T-helper 1 cell (primary cell): ENCODE data around the gene TMEM234.

Experiments
- DNase-seq, 5 donors: peaks; one replicate each; pipeline ENCODE4 v3.0.0-alpha.2; 2012 to 2020

The TMEM234 gene

GRCh38 chr1:32199717-32200072 lies 22.5 kb downstream of the TMEM234 start:
- DNase-seq, result no peak

DNA sequence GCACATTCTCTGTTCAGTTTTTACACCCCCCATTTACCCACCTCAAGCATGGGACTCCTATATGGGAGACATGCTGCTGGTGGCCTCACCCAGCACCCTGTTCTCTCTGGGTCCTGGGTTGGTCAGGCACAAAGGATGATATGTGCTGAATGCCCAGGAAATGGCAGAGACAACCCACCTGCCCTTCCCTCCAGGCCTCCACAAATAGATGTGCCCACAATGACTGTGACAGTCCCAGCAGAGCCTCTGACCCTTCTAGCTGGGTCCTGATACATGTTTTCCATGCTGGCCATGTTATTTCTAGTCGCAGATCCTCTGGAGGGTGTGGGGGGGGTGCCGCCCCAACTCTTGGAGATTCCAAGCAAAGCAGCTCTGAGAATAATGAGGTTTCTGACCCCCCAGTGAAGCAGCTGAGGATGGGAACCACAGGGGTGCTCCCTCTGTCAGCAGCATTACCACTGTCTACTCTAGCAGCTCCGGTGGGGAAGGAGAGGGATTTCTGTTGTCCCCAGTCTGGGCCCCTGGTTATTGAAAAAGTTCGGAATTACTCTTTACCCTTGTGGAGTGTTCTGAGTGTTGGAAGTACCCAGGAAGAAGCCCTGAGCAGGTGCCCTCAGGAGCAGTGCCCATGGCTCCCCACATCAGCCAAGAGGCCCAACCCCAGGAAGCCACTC lies 23.0 kb downstream of the TMEM234 start:
- no peak for DNase-seq

GRCh38 chr1:32198237-32199042 lies 23.7 kb downstream of the TMEM234 start:
- no peak for DNase-seq

- DNase-seq, result no peak
Measured at GRCh38 chr1:32197837-32198236, 24.3 kb downstream of the TMEM234 start.

GRCh38 chr1:32197074-32197473 lies 25.1 kb downstream of the TMEM234 start:
- no peak for DNase-seq

- DNase-seq, result peak in 1 of 5 donors; percentile 44
Measured at GRCh38 chr1:32195972-32196823, 26.0 kb downstream of the TMEM234 start.

DNA sequence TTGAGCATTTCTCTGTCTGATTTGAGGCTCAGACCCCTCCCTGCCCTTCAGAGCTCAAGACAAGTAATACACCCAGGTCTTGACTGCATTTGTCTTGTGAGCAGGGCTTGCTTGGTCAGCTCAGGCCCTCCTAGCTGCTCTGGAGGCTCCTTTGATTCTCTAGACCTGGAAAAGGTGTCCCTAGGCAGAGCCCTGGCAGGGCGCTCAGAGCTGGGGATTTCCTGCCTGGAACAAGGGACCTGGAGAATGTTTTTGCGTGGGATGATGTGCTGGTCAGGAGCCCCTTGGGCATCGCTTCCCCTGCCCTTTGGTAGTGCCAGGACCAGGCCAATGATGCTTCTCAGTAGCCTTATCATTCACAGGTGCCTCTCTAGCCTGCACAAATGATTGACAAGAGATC lies 26.6 kb downstream of the TMEM234 start:
- DNase-seq, result no peak

GRCh38 chr1:32194984-32195383 lies 27.2 kb downstream of the TMEM234 start:
- no peak for DNase-seq

DNA sequence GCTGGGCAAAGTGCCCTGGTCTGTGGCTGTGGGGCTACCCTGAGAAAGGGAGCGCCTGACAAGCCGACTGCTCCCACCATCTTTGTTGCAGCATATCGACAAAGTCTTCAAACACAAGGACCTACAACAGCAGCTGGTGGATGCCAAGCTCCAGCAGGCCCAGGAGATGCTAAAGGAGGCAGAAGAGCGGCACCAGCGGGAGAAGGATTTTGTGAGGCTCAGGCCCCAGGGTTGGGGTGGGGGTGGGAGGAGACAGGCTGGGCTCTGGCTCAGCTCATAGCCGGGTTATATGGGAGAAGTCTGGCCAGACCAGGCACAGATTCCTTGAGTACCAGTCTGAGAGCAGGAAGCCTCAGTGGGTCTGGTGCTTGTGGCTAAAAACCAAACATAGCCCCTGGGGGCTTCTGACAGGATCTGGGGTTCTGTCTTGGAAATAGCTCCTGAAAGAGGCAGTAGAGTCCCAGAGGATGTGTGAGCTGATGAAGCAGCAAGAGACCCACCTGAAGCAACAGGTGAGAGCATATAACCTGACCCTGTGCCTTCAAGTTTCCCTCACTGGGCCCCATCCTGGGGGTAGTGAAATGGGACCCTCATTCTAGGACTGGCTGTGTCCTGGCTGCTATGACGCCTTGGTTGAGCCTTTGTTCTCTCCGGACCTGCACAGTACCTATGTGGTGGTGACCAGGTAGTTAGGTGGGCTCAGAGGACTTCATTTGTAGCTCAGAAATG lies 29.8 kb downstream of the TMEM234 start:
- DNase-seq, result no peak

GRCh38 chr1:32187850-32188249 lies 34.3 kb downstream of the TMEM234 start:
- no peak for DNase-seq

DNA sequence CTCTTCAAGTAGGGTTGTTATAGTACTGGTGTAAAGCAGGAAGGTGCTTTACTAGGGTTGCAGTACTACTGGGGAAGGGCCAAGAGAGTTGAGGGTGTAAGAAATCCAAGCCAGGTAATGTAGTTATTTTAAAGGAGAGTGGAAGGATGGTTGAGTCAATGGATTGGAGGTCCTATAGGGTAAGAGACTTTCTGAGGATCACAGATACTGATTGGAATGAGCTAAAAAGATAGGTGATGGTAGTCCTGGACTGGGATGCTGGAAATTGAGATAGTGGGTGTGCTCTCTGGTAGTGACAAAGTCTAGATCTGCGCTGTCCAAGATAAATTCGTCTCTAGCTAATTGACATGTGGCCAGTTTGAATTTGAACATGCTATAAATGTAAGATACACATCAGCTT lies 35.7 kb downstream of the TMEM234 start:
- no peak for DNase-seq

- peak in 1 of 5 donors; percentile 52 for DNase-seq
Measured at GRCh38 chr1:32186077-32186476, 36.1 kb downstream of the TMEM234 start.

GRCh38 chr1:32184650-32185049 lies 37.5 kb downstream of the TMEM234 start:
- DNase-seq, result no peak

GRCh38 chr1:32182060-32182459 lies 40.1 kb downstream of the TMEM234 start:
- no peak for DNase-seq

DNA sequence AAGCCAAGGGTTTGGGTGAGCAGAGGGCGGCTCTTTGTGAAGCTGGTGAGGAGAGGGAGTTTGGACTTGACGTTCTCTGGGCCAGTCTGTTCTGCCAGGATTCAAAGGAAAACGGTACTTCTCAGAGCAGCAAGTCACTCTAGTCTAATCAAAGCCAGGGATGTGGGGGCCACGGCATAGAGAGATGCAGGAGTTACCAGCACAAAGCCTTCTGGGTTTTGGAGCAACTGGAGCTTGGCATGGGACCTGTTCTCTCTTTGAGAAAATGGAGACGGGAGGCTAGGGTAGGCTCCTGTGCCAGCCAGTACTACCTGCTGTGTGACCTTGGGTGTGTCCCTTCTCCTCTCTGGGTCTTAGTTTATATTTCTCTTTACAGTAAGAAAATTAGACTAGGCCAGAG lies 40.6 kb downstream of the TMEM234 start:
- no peak for DNase-seq

- DNase-seq, result no peak
Measured at GRCh38 chr1:32181065-32181464, 41.1 kb downstream of the TMEM234 start.

- peak in 3 of 5 donors; percentile 15 to 66 (median 17) for DNase-seq
Measured at GRCh38 chr1:32180186-32181060, 41.7 kb downstream of the TMEM234 start.

DNA sequence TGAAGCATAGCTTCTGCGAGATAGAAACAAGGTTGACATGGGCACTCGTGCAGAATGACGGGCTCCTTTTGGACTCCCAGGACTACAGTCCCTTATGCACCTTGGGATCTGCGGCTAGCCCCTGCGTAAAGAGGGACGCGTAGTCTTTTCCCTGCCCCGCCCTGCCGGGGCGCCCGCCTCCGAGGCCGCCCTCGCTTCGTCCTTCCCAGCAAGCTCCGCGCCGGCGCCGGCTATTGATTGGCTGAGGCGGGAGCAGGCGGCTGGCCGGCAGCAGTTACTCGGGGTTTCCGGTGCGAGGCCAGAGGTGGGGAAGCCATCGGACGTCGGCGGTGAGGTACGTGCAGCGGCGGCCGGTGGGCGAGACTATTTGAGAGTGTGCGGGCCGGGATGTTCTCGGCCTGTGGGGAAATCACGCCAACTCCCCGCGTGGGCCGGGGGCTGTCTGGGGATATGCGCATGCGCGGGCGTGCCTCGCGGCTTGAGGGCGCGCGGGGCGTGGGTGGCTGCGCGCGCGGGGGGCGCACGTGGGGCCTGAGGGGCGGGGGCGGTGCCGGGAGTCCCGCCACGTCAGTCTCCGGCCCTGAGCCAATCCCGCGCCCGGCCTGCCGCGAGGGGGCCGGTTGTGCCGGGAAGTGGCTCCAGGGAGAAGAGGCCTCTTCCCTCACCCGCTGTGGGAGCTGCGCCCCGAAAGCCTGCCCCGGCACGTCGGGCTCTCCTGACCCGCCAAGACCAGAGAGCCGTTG lies 42.5 kb downstream of the TMEM234 start, which contains the start of gene TXLNA:
TXLNA (plus strand) TSS at position 233 of the 743 bp plus-strand sequence. CDS start 671 bp downstream, outside the sequence.
- peak; percentile 77 to 93 (median 83) for DNase-seq

DNA sequence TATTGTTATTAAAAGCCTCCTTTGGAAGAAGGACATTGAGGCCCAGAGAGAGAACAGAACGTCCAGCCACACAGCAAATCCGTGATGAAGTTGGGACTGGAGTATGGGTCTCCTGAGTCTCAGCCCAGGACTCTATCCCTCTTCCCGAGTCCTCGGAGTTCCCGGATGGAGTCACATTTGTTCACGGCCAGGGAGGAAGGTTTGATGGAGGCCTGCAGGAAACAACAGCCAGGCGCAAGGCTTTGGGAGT lies 43.0 kb downstream of the TMEM234 start:
- no peak for DNase-seq

- DNase-seq, result no peak
Measured at GRCh38 chr1:32178380-32179192, 43.6 kb downstream of the TMEM234 start.
